DND-41 (cell line): ENCODE data around the gene DCAF11.

Experiments
- CTCF ChIP-seq: IDR thresholded peaks from 2 replicates; pipeline ENCODE4 v1.5.1; 2012; ENCODE audit warnings: borderline replicate concordance, low read length, moderate library complexity, mild to moderate bottlenecking; ENCODE audit not compliant: poor library complexity, severe bottlenecking; ENCODE audit errors: extremely low read depth
- EZH2 ChIP-seq: IDR thresholded peaks from 3 replicates; pipeline ENCODE4 v1.6.1; 2012; ENCODE audit warnings: borderline replicate concordance, low read depth, mild to moderate bottlenecking, moderate library complexity, low read length, inconsistent platforms; ENCODE audit not compliant: severe bottlenecking

GRCh38 chr14:24072436-24072835, 42.1 kb upstream of the DCAF11 start:
- TF ChIP-seq CTCF = no peak
- no peak for TF ChIP-seq EZH2
